Gastroesophageal sphincter (tissue), 4 donors: Measurements from ENCODE around the gene CENPX. TPM values are rescaled to one million over a fixed set of nuclear protein-coding genes. Genes with fewer than 3 reads are reported as not detected.
"Not testable (repeated sequence)": the region's sequence is repeated elsewhere in the genome, so short reads cannot be mapped to it uniquely, and the experiment has no call there.

ENCODE experiments used
- ATAC-seq: fragments of 150-250 bp; one replicate; pipeline ENCODE4 v1.9.1; 2016; ENCODE audit warnings: mild to moderate bottlenecking, moderate library complexity
- H3K27ac ChIP-seq, 4 donors: fragments of 200-600 bp; sonication (generic) in 3 of 4; 1 replicate in 3 of 4; 2 replicates in 1 of 4; pipeline ENCODE4 v1.5.1; 2016 to 2019
- H3K27me3 ChIP-seq: fragments of 200-600 bp; sonication (generic); one replicate; pipeline ENCODE4 v1.5.1; 2019
- H3K36me3 ChIP-seq, 2 donors: fragments of 200-600 bp; sonication (generic); one replicate each; pipeline ENCODE4 v1.5.1; 2019; ENCODE audit warnings: control low read depth in 1 of 2
- H3K4me1 ChIP-seq, 3 donors: fragments of 200-600 bp; sonication (generic); 1 replicate in 2 of 3; 2 replicates in 1 of 3; pipeline ENCODE4 v1.5.1; 2016 to 2019; ENCODE audit warnings: control low read depth in 2 of 3
- H3K4me3 ChIP-seq, 2 donors: fragments of 200-600 bp; sonication (generic); one replicate each; pipeline ENCODE4 v1.5.1; 2019; ENCODE audit warnings: mild to moderate bottlenecking in 1 of 2, moderate library complexity in 1 of 2
- H3K9me3 ChIP-seq, 3 donors: fragments of 200-600 bp; sonication (generic); one replicate each; pipeline ENCODE4 v1.5.1; 2017 to 2019; ENCODE audit warnings: control low read depth in 2 of 3
- EP300 ChIP-seq: sonication (generic); formaldehyde crosslinking; IDR thresholded peaks from one replicate; pipeline ENCODE4 v1.6.1; 2017; ENCODE audit warnings: antibody characterized with exemption, mild to moderate bottlenecking
- POLR2A ChIP-seq, 2 donors: fragments of 450-650 bp; IDR thresholded peaks; one replicate each; pipeline ENCODE4 v1.6.1; 2017; ENCODE audit warnings: antibody characterized with exemption in 2 of 2, mild to moderate bottlenecking in 2 of 2, moderate library complexity in 1 of 2
- POLR2AphosphoS5 ChIP-seq: sonication (generic); formaldehyde crosslinking; IDR thresholded peaks from one replicate; pipeline ENCODE4 v1.6.1; 2017; ENCODE audit warnings: antibody characterized with exemption
- WGBS, 2 donors: methylation state at CpG; one replicate each; pipeline ENCODE4 v1.1.5; 2018; ENCODE audit warnings: low coverage in 1 of 2; 5-methylcytosine and 5-hydroxymethylcytosine counted together
- total RNA-seq, 4 donors: library from RNA; depleted of rRNA; stranded (reverse); fragments of >200 nt; gene quantifications; one replicate each; pipeline ENCODE4 v1.1.0, GENCODE V29; 2016
- TF ChIP-seq, protein P1 (sequence below), 4 experiments: fragments of 200-600 bp in 2 of 4; fragments of 450-650 bp in 2 of 4; sonication (generic) in 1 of 4; IDR thresholded peaks; one replicate each; pipeline ENCODE4 v1.5.1; 2017 to 2019; ENCODE audit warnings: antibody characterized with exemption in 4 of 4, mild to moderate bottlenecking in 2 of 4, moderate library complexity in 2 of 4

Gene CENPX
- total RNA-seq, 4 donors from 2014 or later, result 65.3 to 110 (median 78.8) TPM

DNA sequence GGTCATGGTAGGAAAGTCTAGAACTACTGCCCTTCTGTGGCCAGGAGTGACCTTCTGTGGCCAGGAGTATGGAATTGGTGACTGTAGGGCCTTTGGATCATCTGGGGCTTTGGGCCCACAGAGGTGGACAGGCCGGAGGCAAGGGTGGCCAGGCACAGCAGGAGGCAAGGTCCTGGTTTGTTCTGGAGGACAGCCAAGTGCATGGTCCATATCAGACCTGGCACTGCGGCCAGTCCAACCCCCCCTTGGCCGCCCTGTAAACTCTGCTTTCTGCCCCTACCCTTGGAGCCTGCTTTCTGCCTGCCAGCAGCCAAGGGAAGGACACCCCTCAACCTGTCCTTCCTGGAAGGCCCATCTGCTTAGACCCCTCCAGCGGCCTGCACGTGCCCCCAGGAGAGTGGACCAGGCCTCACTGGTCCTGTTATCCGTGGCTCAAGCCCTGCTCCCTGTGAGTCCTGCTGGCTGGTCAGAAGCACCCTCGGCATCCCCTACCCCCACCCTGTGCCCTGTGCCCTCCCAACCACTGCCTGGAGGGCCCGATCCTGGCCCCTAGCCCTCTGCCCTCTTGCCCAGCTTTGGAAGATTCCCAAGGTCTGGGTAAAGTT is 17.1 kb upstream of the CENPX start:
- WGBS, 2 donors, result 87 to 90% methylated on average over 2 to 4 of the region's 8 CpGs
- Histone ChIP-seq H3K4me3 (no peak overlapping the region), H3K36me3 (peaks cover 0 to 15% of the 10 kb centered on the region in 2 donors), H3K4me1 (peaks cover 0 to 26% (median 8%) of the 10 kb centered on the region in 3 donors), H3K9me3 (no peaks in the 10 kb centered on the region), H3K27ac (no peak overlapping the region), H3K27me3 (no peaks in the 10 kb centered on the region)
- no peak for TF ChIP-seq POLR2A (IDR thresholded peaks at IDR 0.05)
- no peak for TF ChIP-seq EP300
- no peak for TF ChIP-seq POLR2AphosphoS5
- TF ChIP-seq, protein P1, sequence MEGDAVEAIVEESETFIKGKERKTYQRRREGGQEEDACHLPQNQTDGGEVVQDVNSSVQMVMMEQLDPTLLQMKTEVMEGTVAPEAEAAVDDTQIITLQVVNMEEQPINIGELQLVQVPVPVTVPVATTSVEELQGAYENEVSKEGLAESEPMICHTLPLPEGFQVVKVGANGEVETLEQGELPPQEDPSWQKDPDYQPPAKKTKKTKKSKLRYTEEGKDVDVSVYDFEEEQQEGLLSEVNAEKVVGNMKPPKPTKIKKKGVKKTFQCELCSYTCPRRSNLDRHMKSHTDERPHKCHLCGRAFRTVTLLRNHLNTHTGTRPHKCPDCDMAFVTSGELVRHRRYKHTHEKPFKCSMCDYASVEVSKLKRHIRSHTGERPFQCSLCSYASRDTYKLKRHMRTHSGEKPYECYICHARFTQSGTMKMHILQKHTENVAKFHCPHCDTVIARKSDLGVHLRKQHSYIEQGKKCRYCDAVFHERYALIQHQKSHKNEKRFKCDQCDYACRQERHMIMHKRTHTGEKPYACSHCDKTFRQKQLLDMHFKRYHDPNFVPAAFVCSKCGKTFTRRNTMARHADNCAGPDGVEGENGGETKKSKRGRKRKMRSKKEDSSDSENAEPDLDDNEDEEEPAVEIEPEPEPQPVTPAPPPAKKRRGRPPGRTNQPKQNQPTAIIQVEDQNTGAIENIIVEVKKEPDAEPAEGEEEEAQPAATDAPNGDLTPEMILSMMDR (IDR thresholded peaks at IDR 0.05), result no peak
- ATAC-seq, result no peak

DNA sequence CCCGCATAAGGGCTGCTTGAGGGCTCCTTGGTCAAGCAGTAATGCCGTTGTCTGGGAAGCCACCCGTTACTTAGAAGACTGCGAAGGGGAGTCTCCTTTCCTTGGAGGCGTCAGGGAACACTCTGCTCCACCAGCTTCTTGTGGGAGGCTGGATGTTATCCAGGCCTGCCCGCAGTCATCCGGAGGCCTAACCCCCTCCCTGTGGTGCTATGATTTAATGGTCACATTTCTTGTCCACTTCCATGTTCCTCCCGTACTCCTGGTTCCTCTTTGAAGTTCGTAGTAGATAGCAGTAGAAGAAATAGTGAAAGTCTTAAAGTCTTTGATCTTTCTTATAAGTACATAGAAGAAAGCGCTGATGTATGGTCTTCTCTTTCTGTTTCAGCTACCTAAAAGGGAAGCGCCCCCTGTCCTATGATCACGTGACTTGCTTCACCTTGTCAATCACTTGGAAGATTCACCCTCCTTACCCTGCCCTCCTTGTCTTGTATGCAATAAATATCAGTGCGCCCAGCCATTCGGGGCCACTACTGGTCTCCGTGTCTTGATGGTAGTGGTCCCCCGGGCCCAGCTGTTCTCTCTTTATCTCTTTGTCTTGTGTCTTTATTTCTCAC is 16.2 kb upstream of the CENPX start:
- not testable (repeated sequence) for H3K4me3 ChIP-seq, ATAC-seq, H3K9me3 ChIP-seq, H3K27ac ChIP-seq, H3K27me3 ChIP-seq
- Histone ChIP-seq H3K36me3 (peaks cover 0 to 18% of the 10 kb centered on the region in 2 donors), H3K4me1 (peaks cover 0 to 26% (median 8%) of the 10 kb centered on the region in 3 donors)
- 84 to 90% methylated on average over 15 to 16 of the region's 16 CpGs for WGBS, 2 donors

DNA sequence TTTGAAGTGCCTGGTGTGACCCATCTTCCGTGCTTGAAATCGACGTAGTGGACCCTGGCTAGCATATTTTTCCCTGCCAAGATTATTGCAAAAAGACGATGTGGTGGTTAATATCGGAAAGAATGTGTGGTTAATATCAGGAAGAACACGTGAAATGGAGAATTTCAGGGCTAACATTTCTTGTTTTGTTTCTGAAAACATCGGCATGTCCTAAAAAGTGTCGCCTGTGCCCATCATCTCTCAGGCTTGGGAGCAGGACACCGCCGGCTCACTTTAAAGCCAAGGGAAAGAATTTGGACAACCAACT is 15.2 kb upstream of the CENPX start:
- no peaks in the 10 kb centered on the region for H3K27me3 ChIP-seq
- H3K4me3 ChIP-seq, result peak overlapping the region in 1 of 2 donors; percentile 90
- H3K9me3 ChIP-seq, result no peaks in the 10 kb centered on the region
- peaks cover 0 to 26% (median 8%) of the 10 kb centered on the region in 3 donors for H3K4me1 ChIP-seq
- TF ChIP-seq POLR2A (IDR thresholded peaks at IDR 0.05) (no peak), POLR2AphosphoS5 (no peak), EP300 (no peak)
- TF ChIP-seq, protein P1 (IDR thresholded peaks at IDR 0.05), result no peak
- peaks cover 0 to 18% of the 10 kb centered on the region in 2 donors for H3K36me3 ChIP-seq
- WGBS, 2 donors, result 1 to 10% methylated on average over 2 to 10 of the region's 10 CpGs
- H3K27ac ChIP-seq, result peak overlapping the region; percentile 60 to 99 (median 94)
- ATAC-seq, result no peak

DNA sequence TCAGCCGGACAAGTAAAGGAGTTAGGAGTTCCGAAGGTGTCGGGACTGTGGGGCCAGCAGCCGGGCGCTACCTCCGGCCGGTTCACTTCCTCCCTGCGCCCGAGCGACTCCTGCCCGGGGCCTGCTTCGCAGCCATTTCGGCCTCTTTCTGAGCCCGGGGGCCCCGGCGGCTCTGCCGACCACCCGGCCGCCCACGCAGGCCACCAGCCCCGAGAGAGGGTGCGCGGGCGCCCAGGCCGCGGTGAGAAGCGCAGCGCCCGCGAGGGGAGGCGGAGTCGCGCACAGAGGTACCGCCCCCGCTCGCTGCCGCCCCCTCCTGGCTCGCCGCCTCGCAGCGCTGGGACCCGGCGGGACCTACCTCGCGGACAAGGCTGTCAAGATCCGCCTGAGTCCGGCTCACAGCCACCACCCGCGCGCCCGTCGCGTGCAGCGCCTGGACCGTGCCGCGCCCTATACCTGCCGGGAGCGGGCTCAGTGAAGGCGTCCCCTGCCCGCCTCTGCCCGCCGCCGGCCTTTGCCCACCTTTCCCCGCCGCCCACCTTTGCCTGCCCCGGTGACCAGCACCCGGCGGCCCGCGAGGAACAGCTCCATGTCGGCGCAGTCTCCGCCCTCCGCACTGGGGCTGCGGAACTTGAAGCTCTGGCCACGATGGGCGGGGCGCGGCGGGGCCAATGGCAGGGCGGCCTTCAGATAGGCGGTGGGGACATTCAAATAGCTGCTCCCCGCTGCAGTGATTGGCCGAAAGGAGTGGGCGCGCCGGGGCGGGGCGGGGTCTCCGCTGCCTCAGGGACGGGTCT is 14.6 kb upstream of the CENPX start, which contains the start of gene DCXR:
Gene DCXR, minus strand, starts transcription at position 606 of the 797 bp plus-strand sequence. Its CDS starts 15 bp downstream, at position 591.
- 2% methylated on average over 9 of the region's 92 CpGs; no CpG with 5 or more reads in 1 of the 2 donors for WGBS, 2 donors
- peak; percentile 98 for ATAC-seq
- peaks cover 2% of the 10 kb centered on the region for H3K27me3 ChIP-seq
- H3K36me3 ChIP-seq, result peaks cover 0 to 18% of the 10 kb centered on the region in 2 donors
- peaks cover 0 to 29% (median 8%) of the 10 kb centered on the region in 3 donors for H3K4me1 ChIP-seq
- H3K4me3 ChIP-seq, result peak within 1 kb of the TSS; percentile 51 to 90
- H3K9me3 ChIP-seq, result no peaks in the 10 kb centered on the region
- TF ChIP-seq, protein P1 (IDR thresholded peaks at IDR 0.05), result peak in 3 of 4 experiments; percentile 64 to 86 (median 79)
- TF ChIP-seq EP300 (no peak), POLR2AphosphoS5 (peak; percentile 91), POLR2A (IDR thresholded peaks at IDR 0.05) (peak; percentile 84 to 91)
- H3K27ac ChIP-seq, result peak within 1 kb of the TSS; percentile 60 to 99 (median 94)

DNA sequence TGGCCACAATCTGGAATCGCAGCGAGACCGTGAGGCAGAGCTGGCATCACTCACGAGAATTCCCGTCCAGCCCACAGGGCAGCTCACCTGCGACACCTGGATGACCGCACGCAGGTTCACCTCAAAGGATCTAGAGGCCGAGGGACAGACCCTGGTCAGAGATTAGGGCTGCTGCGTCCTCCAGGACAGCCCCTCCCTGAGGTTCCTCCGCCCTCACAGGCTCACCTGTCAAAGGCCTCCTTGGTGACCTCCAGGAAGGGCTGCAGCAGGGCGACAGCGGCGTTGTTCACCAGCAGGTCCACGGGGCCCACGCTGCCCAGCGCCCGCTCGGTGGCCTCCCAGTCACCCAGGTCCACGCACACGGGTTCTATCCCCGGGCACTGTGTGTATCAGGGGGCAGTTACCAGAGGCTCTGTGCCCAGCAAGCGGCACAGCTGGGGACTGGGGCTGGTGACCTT is 14.0 kb upstream of the CENPX start:
- peak overlapping the region; percentile 60 to 99 (median 94) for H3K27ac ChIP-seq
- no peak for ATAC-seq
- no peak for TF ChIP-seq EP300
- no peak for TF ChIP-seq POLR2A (IDR thresholded peaks at IDR 0.05)
- TF ChIP-seq POLR2AphosphoS5, result no peak
- TF ChIP-seq, protein P1 (IDR thresholded peaks at IDR 0.05), result no peak
- H3K36me3 ChIP-seq, result peaks cover 0 to 18% of the 10 kb centered on the region in 2 donors
- WGBS, 2 donors, result 57% methylated on average over 4 of the region's 23 CpGs; no CpG with 5 or more reads in 1 of the 2 donors
- no peaks in the 10 kb centered on the region for H3K9me3 ChIP-seq
- peak overlapping the region; percentile 51 to 90 for H3K4me3 ChIP-seq
- peaks cover 0 to 35% (median 12%) of the 10 kb centered on the region in 3 donors for H3K4me1 ChIP-seq
- H3K27me3 ChIP-seq, result peaks cover 8% of the 10 kb centered on the region
